Stimulated activated CD8-positive, alpha-beta memory T cell treated with anti-CD3 and anti-CD28 coated beads, Interleukin-15, amount 100 ng/mL, for 4 hours (primary cell): ENCODE results near the gene CTNNA1.

ENCODE experiments used
- DNase-seq, 2 donors: peaks; one replicate each; pipeline ENCODE4 v3.0.0-alpha.2; 2020; ENCODE audit warnings: low read depth in 2 of 2

The CTNNA1 gene

GRCh38 chr5:138948471-138949222 lies 195.4 kb downstream of the CTNNA1 start:
- DNase-seq: no peak

GRCh38 chr5:138949223-138949574 lies 196.0 kb downstream of the CTNNA1 start:
- DNase-seq: no peak

GRCh38 chr5:138949988-138950387 lies 196.8 kb downstream of the CTNNA1 start:
- no peak for DNase-seq

GRCh38 chr5:138950421-138951031 lies 197.3 kb downstream of the CTNNA1 start:
- DNase-seq: no peak

- no peak for DNase-seq
Observed at GRCh38 chr5:138951091-138951985, 198.1 kb downstream of the CTNNA1 start.

- no peak for DNase-seq
Observed at GRCh38 chr5:138951986-138952735, 198.9 kb downstream of the CTNNA1 start.

GRCh38 chr5:138952962-138953361 lies 199.7 kb downstream of the CTNNA1 start:
- no peak for DNase-seq

GRCh38 chr5:138953387-138954256 lies 200.4 kb downstream of the CTNNA1 start:
- no peak for DNase-seq

GRCh38 chr5:138954257-138955012 lies 201.2 kb downstream of the CTNNA1 start:
- no peak for DNase-seq

GRCh38 chr5:138955013-138955660 lies 201.9 kb downstream of the CTNNA1 start:
- no peak for DNase-seq

GRCh38 chr5:138955671-138956295 lies 202.6 kb downstream of the CTNNA1 start:
- no peak for DNase-seq

- DNase-seq: no peak
Observed at GRCh38 chr5:138956801-138957200, 203.6 kb downstream of the CTNNA1 start.

- DNase-seq: no peak
Observed at GRCh38 chr5:138960145-138960692, 207.0 kb downstream of the CTNNA1 start.

GRCh38 chr5:138961221-138961620 lies 208.0 kb downstream of the CTNNA1 start:
- DNase-seq: no peak

- no peak for DNase-seq
Observed at GRCh38 chr5:138961729-138962128, 208.5 kb downstream of the CTNNA1 start.

GRCh38 chr5:138962614-138963370 lies 209.6 kb downstream of the CTNNA1 start:
- no peak for DNase-seq

GRCh38 chr5:138963763-138964371 lies 210.6 kb downstream of the CTNNA1 start:
- DNase-seq: no peak
